ENCODE data around the gene PDLIM3.
"Not testable (repeated sequence)": the region's sequence is repeated elsewhere in the genome, so short reads cannot be mapped to it uniquely, and the experiment has no call there.

The PDLIM3 gene

GRCh38 chr4:185534866-185535611 lies at the start of gene PDLIM3:
TSS of gene PDLIM3 (minus strand) at chr4:185535507. CDS start at chr4:185535434, 73 bp downstream.
- no peak for DNase-seq (ENCODE audit: low read depth in 1 of 2, low spot score in 1 of 2)

- no peak for DNase-seq (ENCODE audit: low read depth in 1 of 2, low spot score in 1 of 2)
Observed at GRCh38 chr4:185583813-185584212, 48.5 kb upstream of the PDLIM3 start.

DNA sequence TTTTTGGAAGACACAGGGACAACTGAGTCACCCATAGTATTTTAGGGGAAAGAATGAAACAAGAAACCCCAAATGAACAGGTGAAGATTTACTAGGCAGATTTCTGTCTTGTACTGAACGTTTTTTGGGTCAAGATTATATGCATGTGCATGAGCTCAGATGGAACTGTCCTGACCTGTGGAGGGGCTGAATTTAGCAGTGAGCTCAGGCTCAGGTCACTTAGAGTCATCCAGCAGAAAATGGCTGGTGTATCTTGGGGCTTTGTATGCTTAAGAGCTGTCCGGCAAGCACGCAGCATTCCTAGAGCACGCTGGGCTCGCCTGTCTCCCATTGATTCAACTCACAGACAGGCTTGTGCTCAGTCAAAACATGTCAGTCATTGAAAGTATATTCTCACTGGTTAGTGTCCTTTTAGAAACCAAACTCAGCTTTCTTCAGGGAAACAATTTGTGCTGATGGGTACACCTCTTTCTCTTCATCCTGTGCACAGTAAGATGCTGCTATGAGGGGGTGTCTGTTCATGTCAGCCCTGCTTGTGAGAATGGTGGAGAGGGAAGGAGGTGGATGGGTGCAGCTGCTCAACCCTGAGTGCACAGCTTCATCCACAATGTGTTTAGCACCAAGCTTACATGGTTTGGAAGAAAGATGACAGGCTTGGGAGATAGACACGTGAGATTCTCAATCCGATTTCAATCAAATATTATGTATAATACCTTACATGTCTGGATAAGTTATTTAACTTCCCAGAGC lies 47.5 kb upstream of the PDLIM3 start:
- no peak for DNase-seq (ENCODE audit: low read depth in 1 of 2, low spot score in 1 of 2)

GRCh38 chr4:185580699-185581098 lies 45.4 kb upstream of the PDLIM3 start:
- DNase-seq (ENCODE audit: low read depth in 1 of 2, low spot score in 1 of 2): no peak

GRCh38 chr4:185578284-185578683 lies 43.0 kb upstream of the PDLIM3 start:
- DNase-seq (ENCODE audit: low read depth in 1 of 2, low spot score in 1 of 2): no peak

- no peak for DNase-seq (ENCODE audit: low read depth in 1 of 2, low spot score in 1 of 2)
Observed at GRCh38 chr4:185576962-185577950, 41.9 kb upstream of the PDLIM3 start.

- DNase-seq (ENCODE audit: low read depth in 1 of 2, low spot score in 1 of 2): no peak
Observed at GRCh38 chr4:185576314-185576961, 41.1 kb upstream of the PDLIM3 start.

DNA sequence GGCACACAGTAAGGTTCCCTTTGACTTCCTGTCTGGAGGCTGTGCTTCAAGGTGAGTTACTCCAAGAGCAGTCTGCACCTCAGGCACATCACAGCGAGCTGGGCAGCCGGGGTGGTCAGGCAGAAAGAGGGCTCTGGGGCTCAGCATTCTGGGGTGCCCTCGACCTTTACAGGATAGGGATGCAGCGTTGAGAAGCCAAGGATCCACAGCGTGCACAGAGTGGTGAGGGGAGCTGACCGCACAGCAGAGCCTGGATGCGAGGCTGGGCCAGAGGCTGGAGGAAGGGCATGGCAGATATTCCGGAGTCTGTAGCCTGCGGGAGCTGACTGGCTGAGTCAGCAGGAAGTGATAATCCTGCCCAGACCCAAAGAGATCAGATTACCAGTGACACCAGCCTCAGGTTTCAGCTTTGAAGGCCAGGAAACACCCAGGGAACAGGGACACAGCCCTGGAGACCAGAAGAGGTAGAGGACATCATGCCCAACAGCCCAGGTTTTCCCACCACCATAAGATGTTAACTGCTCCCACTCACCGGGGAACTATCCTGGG lies 38.4 kb upstream of the PDLIM3 start:
- DNase-seq (ENCODE audit: low read depth in 1 of 2, low spot score in 1 of 2): no peak

GRCh38 chr4:185570727-185571126 lies 35.4 kb upstream of the PDLIM3 start:
- no peak for DNase-seq (ENCODE audit: low read depth in 1 of 2, low spot score in 1 of 2)

- DNase-seq (ENCODE audit: low read depth in 1 of 2, low spot score in 1 of 2): no peak
Observed at GRCh38 chr4:185567381-185568376, 32.4 kb upstream of the PDLIM3 start.

GRCh38 chr4:185566972-185567371 lies 31.7 kb upstream of the PDLIM3 start:
- DNase-seq (ENCODE audit: low read depth in 1 of 2, low spot score in 1 of 2): no peak

GRCh38 chr4:185566425-185566824 lies 31.1 kb upstream of the PDLIM3 start:
- DNase-seq (ENCODE audit: low read depth in 1 of 2, low spot score in 1 of 2): no peak

- DNase-seq (ENCODE audit: low read depth in 1 of 2, low spot score in 1 of 2): no peak
Observed at GRCh38 chr4:185565696-185566095, 30.4 kb upstream of the PDLIM3 start.

- no peak for DNase-seq (ENCODE audit: low read depth in 1 of 2, low spot score in 1 of 2)
Observed at GRCh38 chr4:185564349-185564748, 29.0 kb upstream of the PDLIM3 start.

- no peak for DNase-seq (ENCODE audit: low read depth in 1 of 2, low spot score in 1 of 2)
Observed at GRCh38 chr4:185562531-185562930, 27.2 kb upstream of the PDLIM3 start.

GRCh38 chr4:185560316-185560715 lies 25.0 kb upstream of the PDLIM3 start:
- DNase-seq (ENCODE audit: low read depth in 1 of 2, low spot score in 1 of 2): no peak

DNA sequence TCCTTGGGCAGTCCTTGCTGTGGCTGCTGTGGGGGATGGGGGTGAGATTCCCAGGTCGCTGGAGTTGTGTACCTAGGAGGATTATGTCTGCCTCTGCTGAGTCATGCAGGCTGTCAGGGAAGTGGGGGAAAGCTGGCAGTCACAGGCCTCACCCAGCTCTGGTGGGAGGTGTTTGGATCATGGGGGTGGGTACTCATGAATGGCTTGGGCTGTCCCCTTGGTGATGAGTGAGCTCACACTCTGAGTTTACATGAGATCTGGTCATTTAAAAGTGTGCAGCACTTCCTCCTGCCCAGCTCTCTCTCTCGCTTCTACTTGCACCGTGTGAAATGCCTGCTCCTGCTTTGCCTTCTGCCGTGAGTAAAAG lies 24.6 kb upstream of the PDLIM3 start:
- no peak for DNase-seq (ENCODE audit: low read depth in 1 of 2, low spot score in 1 of 2)

DNA sequence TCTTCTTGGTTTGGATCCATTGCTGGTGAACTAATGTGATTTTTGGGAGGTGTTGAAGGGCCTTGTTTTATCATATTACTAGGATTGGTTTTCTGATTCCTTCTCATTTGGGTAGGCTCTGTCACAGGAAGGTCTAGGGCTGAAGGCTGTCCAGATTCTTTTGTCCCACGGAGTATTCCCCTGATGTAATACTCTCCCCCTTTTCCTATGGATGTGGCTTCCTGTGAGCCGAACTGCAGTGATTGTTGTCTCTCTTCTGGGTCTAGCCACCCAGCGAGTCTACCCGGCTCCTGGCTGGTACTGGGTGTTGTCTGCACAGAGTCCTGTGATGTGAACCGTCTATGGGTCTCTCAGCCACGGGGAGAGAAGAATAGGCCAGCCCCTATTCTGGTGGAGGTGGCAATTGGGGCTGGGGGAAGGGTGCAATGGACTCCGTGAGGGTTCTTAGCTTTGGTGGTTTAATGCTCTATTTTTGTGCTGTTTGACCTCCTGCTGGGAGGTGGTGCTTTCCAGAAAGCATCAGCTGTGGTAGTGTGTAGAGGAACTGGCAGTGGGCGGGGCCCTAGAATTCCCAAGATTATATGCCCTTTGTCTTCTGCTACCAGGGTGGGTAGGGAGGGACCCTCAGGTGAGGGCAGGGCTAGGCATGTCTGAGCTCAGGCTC lies 24.1 kb upstream of the PDLIM3 start:
- not testable (repeated sequence) for DNase-seq (ENCODE audit: low read depth in 1 of 2, low spot score in 1 of 2)
